Measurements from ENCODE around the gene FUCA1. TPM values are rescaled to one million over a fixed set of nuclear protein-coding genes. Genes with fewer than 3 reads are reported as not detected.

The FUCA1 gene
- 29.0 and 30.9 TPM in 2 replicates for total RNA-seq (2021)
- Bru-seq, nascent RNA: percentile 65 among the genes with signal in this experiment
- percentile 48 among the genes with signal in this experiment for BruChase-seq, experiment 1, labeled RNA remaining after a 2-hour chase
- percentile 72 among the genes with signal in this experiment for BruChase-seq, experiment 2, labeled RNA remaining after a 6-hour chase
- long read RNA-seq, transcript FUCA1-201 (8 exons, 2,047 nt): major isoform, 108 of 114 reads
- long read RNA-seq, partial matches to known transcripts: 3 of 114 reads
- long read RNA-seq, other reads (novel, unspliced or antisense): 3 of 114 reads

DNA sequence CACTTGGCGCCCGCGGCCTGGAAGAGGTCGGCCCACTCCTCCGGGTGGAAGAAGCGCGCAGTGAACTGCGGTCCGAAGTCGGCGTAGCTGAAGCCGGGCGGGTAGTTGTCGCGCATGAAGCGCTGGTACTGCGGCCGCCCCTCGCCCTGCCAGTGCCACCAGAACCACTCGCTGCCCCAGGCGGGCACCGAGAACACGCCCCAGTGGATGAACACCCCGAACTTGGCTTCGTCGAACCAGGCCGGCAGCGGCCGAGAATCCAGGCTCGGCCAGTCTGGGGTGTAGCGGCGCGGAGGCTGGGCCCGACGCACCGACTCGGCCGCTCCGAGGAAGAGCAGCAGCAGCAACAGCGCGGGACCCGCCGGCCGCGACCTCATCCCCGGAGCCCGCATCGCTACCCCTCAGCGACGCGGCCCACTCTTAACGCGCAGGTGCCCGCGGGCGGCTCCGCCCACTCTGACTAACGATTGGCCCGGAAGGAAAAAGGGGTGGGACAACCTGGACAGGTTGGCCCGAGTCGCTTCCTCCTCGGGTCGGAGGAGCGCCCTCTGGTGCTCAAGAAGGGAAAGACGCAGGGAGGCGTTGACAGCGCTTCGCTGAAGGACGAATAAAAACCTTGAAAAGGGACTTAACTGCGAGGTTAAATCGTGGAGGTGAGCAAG is at the start of gene FUCA1:
Gene FUCA1, minus strand, starts transcription at position 396 of the 662 bp plus-strand sequence. Its CDS starts 4 bp downstream, at position 392.
- CTCF ChIA-PET: interaction anchor here (1.0 kb wide), 1 partner anchor 58 kb away, joined by 3 read pairs; no protein-coding TSS in a partner anchor
- H3K4me3 ChIP-seq: peak within 1 kb of the TSS; percentile 64
- no peaks in the 10 kb centered on the region for H3K27me3 ChIP-seq (ENCODE audit: insufficient read depth, low read depth)
- no peaks in the 10 kb centered on the region for H3K9me2 ChIP-seq (ENCODE audit: insufficient read depth)
- no peak within 1 kb of the TSS for H3K27ac ChIP-seq
- no peaks in the 10 kb centered on the region for H4K20me1 ChIP-seq (ENCODE audit: insufficient read depth)
- peaks cover 12% of the 10 kb centered on the region; the same call in 1 of the 2 replicates for H3F3A ChIP-seq (ENCODE audit: insufficient read depth, low read depth)
- peak within 1 kb of the TSS; percentile 93 for H3K4me2 ChIP-seq
- POLR2A ChIA-PET (ENCODE audit: unreplicated experiment): no interaction called here
- BruUV-seq (replicated peaks): no TSS peak
- H3K36me3 ChIP-seq (ENCODE audit: low read depth): no peaks in the 10 kb centered on the region
- peak within 1 kb of the TSS; percentile 85 for H2AFZ ChIP-seq
- H3K4me1 ChIP-seq (replicated peaks; ENCODE audit: insufficient read depth): peaks cover 21% of the 10 kb centered on the region
- H3K9me3 ChIP-seq (ENCODE audit: insufficient read depth, low read depth): no peaks in the 10 kb centered on the region
- peak; percentile 75 to 93 for DNase-seq
- no peaks in the 10 kb centered on the region for H3K79me2 ChIP-seq (ENCODE audit: low read depth)
- intact Hi-C loops (cut with micrococcal nuclease; ENCODE audit: unreplicated experiment): loop anchor here (1.0 to 5.0 kb wide), 6 partner anchors 37 to 95 kb away; partner anchors contain the start of genes GALE and PNRC2
- no peak for TF ChIP-seq EZH2 (IDR thresholded peaks at IDR 0.05; ENCODE audit: low read depth)
- TF ChIP-seq, protein P1, sequence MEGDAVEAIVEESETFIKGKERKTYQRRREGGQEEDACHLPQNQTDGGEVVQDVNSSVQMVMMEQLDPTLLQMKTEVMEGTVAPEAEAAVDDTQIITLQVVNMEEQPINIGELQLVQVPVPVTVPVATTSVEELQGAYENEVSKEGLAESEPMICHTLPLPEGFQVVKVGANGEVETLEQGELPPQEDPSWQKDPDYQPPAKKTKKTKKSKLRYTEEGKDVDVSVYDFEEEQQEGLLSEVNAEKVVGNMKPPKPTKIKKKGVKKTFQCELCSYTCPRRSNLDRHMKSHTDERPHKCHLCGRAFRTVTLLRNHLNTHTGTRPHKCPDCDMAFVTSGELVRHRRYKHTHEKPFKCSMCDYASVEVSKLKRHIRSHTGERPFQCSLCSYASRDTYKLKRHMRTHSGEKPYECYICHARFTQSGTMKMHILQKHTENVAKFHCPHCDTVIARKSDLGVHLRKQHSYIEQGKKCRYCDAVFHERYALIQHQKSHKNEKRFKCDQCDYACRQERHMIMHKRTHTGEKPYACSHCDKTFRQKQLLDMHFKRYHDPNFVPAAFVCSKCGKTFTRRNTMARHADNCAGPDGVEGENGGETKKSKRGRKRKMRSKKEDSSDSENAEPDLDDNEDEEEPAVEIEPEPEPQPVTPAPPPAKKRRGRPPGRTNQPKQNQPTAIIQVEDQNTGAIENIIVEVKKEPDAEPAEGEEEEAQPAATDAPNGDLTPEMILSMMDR (conservative IDR thresholded peaks at IDR 0.05): peak; percentile 78

- no peaks in the 10 kb centered on the region for H3K36me3 ChIP-seq (ENCODE audit: low read depth)
- no peak for TF ChIP-seq EZH2 (IDR thresholded peaks at IDR 0.05; ENCODE audit: low read depth)
- TF ChIP-seq, protein P1 (conservative IDR thresholded peaks at IDR 0.05): peak; percentile 68
- no peaks in the 10 kb centered on the region for H3K9me3 ChIP-seq (ENCODE audit: insufficient read depth, low read depth)
- H2AFZ ChIP-seq: no peak overlapping the region
- no peaks in the 10 kb centered on the region for H3K9me2 ChIP-seq (ENCODE audit: insufficient read depth)
- H3F3A ChIP-seq (ENCODE audit: insufficient read depth, low read depth): no peaks in the 10 kb centered on the region
- DNase-seq: peak; percentile 60 to 74
- CTCF ChIA-PET: interaction anchor here (0.5 to 1.9 kb wide), 7 partner anchors 115 to 471 kb away, joined by 3 to 26 read pairs (median 3); no protein-coding TSS in a partner anchor
- BruUV-seq (replicated peaks): no TSS peak
- POLR2A ChIA-PET (ENCODE audit: unreplicated experiment): interaction anchor here (0.6 to 0.7 kb wide), 3 partner anchors 13 to 40 kb away, joined by 4 to 7 read pairs (median 6); no protein-coding TSS in a partner anchor
- 0 out of 2 replicates have a peak overlapping the region, but pooled peaks have one; percentile 38 for H3K4me2 ChIP-seq
- no peaks in the 10 kb centered on the region for H3K27me3 ChIP-seq (ENCODE audit: insufficient read depth, low read depth)
- H3K27ac ChIP-seq: no peak overlapping the region
- no peak overlapping the region for H3K4me3 ChIP-seq
- H3K4me1 ChIP-seq (replicated peaks; ENCODE audit: insufficient read depth): peaks cover 8% of the 10 kb centered on the region; the same call in 1 of the 2 replicates
- intact Hi-C loops (cut with micrococcal nuclease; ENCODE audit: unreplicated experiment): loop anchor here (1.0 to 5.0 kb wide), 6 partner anchors 48 to 939 kb away; partner anchors contain the start of gene FUCA1
- no peaks in the 10 kb centered on the region for H4K20me1 ChIP-seq (ENCODE audit: insufficient read depth)
- no peaks in the 10 kb centered on the region for H3K79me2 ChIP-seq (ENCODE audit: low read depth)
Measured at GRCh38 chr1:23916209-23917131, 48.4 kb upstream of the FUCA1 start.

Data from PC-9 (cell line).